ENCODE data around the gene DTNB. TPM values are rescaled to one million over a fixed set of nuclear protein-coding genes. Genes with fewer than 3 reads are reported as not detected.

Gene DTNB
- 15.6 TPM for total RNA-seq
- long read RNA-seq, transcript DTNB-201 (20 exons, 2,464 nt): major isoform, 5 of 51 reads
- long read RNA-seq, partial matches to known transcripts: 9 of 51 reads
- long read RNA-seq, other reads (novel, unspliced or antisense): 37 of 51 reads

DNA sequence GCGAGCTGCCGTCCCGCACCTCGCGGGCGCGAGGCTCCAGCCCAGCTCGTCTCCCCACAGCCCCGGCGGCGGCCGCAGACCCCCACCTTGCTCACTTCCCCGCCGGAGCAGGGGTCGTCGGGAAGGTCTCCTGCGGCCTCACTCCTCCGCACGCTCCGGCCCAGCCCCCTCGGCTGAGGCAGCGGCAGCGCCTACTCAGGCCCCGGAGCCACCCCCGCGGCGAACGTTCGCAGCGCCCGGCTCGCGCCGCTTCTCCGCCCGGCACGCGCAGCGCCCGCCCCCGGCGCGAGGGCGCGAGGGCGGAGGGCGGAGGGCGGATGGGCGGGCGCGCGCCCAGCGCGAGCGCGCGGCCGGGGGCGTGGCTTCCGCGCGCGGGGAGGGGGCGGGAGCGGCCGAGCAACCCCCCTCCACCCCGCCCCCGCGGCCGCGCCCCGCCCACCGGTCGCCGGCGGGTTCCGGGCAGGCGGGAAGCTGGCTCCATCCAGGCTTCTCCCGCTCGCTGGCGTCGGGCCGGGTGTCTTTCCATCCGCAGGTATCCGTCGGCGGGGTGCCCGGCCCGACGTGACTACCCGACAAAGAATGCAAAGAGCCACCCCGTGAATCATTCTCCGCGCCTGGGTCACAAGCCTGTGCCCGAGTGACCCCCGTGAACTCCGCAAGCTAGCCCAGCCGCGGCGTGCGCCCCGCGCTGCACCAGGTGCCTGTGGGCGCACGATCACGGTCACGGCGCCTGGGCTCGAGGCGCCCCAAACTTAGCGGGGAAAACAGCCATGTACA lies at the start of gene DTNB:
DTNB (minus strand) TSS at position 278 of the 777 bp plus-strand sequence. CDS start 20,917 bp downstream, outside the sequence.
- peak; percentile 94 for DNase-seq (ENCODE audit: low spot score)

DNA sequence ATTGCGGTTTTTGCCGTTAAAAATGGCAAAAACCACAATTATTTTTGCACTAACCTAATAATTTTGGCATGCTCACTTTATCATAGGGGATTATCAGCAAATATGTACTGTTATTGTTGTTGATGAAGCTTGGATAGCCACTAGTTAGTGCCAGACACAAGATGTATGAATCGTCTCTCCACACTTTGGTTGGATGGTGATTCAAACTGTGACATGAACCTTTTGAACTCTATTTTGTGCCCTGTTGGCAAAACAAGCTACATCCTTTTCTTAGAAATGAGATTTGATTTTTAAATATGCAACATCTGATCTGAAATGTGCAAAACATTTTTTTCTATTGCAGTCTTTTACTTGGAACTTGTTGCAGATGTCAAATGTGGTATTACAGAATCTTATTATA lies 48.8 kb upstream of the DTNB start:
- no peak for DNase-seq (ENCODE audit: low spot score)

DNA sequence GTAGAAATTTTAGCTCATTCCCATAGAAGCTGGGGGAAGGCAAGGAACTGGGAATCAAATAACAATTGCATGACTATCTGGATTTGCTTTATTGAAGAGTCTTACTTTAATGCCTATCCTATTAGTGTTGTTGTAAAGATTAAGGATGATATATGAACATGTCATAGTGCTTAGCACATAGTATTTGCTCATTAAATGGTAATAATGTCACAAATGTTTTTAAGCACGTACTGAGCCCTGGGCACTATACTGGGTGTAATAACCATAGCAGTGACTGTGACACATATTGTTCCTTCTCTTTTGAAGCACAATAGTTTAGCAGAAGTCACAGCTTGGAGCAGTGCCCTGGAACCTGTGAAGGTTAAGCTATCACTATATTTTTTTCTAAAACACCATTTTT lies 47.2 kb upstream of the DTNB start:
- no peak for DNase-seq (ENCODE audit: low spot score)

DNA sequence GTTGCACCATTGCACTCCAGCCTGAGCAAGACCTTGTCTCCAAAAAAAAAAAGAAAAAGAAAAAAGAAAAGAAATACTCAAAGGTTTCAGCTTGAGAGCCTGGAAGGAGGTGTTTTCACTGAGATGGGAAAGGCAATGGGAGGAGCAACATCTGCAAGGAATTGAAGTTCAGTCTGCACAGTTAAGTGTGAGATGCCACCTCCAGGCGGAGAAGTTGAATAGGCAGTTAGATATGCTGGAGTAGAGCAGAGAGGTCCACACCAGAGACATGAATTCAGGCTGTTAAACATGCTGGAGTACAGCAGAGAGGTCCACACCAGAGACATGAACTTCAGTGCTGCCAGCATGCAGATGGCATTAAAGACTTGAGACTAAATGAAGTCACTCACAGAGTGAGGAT lies 41.4 kb upstream of the DTNB start:
- no peak for DNase-seq (ENCODE audit: low spot score)

DNA sequence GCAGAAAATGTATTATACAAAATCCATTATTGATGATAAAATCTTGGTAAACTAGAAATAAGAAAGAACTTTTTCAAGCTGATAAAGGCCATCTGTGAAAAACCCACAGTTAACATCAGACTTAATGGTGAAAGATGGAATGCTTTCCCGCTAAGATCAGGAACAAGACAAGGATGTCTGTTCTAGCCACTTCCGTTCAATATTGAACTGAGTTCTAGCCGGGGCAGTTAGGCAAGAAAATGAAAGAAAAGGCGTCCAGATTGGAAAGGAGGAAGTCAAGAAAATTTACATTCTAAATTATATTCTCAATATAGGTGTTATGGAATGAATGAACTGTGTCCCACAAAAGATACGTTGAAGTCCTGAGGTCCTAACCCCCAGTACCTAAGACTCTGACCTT lies 39.1 kb upstream of the DTNB start:
- DNase-seq (ENCODE audit: low spot score): no peak

DNA sequence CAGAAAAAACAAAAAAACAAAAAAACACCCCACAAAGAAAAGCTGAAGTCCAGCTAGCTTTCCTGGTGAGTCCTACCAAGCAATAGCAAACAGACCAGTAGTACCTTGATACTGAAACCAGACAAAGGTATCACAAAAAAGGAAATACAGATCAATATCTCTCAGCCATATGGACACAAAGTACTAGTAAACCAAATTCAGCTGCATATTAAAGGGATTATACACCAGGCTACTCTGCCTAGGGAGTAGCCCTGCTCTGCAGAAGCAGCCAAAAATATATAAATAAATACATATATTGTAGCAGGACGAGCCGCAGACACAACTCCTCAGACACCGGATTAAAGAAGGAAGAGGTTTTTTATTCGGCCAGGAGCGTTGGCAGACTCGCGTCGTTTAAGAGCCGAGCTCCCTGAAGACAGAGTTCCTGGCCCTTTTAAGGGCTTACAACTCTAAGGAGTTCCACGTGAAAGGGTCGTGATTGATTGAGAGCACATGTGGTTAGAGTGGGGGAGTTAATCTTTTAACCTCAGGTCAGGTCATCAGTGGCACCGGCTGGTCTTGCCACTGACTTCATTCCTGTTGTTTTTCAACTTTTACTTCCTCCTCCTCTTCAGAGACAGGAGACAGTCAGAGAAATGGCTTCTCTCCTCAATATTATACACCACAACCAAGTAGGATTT lies 38.4 kb upstream of the DTNB start:
- no peak for DNase-seq (ENCODE audit: low spot score)

DNA sequence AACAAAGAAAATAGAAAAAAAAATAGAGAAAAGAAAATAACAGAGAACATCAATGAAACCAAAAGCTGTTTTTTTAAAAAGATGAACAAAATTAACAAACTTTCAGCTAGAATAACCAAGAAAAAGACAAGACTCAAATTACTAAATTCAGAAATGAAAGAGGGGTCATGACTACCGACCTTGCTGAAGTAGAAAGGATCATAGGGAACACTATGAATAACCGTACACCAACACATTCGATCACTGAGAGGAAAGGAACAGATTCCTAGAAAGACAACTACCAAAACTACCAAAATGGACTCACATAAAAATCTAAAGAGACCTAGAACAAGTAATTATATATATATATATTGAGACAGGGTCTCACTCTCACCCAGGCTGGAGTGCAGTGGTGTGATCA lies 37.4 kb upstream of the DTNB start:
- no peak for DNase-seq (ENCODE audit: low spot score)

DNA sequence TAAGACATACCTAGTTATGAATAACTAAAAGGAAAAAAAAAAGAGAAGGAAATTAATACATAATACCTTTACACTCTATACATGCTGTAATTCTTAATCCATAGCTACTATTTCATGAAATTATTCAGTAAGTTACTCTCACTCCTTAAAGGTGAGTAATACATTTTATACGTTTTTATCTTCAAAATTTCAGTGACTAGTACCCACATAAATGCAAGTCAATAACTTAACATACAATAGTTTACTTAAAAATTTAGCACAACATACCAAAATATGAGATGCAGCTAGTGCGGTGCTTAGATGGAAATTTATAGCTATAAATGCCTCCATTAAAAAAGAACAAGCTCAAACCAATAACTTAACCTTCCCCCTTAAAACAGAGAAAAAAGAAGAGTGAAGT lies 36.0 kb upstream of the DTNB start:
- no peak for DNase-seq (ENCODE audit: low spot score)

DNA sequence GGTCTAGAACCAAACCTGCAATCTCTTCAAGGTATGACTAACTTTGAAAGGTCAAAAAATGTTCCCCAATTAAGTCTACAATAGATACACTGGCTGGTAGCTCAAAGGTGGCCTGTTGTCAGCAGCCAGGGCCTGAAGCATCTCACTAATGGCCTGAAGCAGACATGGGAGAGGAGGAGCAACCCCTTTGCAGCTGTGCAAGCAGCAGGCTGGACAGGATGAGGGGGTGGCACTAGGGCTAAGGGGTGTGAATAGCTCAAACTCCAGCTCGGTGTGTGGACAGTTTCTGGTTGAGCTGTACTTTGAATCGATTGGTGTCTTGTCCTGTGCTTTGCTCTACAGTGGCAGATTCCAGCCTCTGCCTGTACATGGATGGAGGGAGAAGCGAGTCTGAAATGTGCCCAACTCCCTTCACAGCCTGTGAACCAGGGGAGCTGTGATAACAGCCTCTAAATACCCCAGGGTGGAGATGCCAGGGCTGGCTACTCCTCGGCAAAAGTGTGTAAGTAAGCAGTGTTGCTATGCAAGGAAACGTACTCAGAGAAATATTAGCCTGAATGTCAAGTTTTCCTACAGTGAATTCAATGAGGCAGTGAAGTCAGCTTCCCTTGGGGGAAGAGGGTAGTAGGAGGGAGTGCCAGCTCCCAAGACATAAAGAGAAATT lies 34.7 kb upstream of the DTNB start:
- DNase-seq (ENCODE audit: low spot score): peak; percentile 37

DNA sequence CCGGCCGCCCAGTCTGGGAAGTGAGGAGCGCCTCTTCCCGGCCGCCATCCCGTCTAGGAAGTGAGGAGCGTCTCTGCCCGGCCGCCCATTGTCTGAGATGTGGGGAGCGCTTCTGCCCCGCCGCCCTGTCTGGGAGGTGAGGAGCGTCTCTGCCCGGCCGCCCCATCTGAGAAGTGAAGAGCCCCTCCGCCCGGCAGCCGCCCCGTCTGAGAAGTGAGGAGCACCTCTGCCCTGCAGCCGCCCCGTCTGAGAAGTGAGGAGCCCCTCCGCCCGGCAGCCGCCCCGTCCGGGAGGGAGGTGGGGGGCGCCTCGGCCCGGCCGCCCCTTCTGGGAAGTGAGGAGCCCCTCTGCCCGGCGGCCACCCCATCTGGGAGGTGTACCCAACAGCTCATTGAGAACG lies 32.2 kb upstream of the DTNB start:
- DNase-seq (ENCODE audit: low spot score): peak; percentile 45

DNA sequence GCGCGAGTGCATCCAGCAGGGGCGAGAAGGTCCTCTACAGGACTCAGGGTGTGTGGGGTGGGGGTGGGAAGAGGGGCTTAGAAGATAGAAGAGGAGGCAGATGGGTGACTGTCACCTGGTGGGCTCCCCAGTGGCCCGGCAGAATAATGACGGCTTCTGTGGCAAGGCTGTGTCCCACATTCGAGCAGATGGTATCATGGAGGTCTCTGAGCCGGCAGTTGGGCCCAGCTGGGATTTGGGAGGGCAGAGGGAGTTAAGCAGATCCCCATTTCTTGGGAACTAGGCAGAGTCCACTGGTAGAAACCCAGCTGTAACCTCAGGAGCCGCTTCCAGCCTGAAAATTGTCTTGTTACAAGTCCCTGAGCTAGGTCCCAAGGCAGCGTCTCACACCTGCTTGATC lies 28.4 kb upstream of the DTNB start:
- no peak for DNase-seq (ENCODE audit: low spot score)

DNA sequence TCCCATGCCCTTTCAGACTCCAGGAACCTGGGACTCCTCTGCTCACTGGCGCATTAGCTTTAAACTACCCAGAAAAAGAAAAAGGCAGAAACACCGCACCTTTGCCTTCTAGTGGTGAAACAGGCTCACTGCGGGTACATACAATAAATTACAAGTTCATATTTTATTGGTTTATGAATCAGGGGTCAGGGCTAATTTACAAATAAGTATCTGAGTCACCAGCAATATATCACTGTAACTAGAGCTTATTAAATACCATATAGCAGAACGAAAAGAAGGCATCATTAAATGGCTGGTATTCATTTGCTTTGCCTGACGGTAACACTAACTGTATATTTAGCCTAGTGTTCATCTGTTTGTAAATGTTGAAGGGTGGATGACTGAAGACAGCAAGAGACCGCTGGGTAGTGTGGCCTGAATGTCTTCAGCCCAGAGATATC lies 26.9 kb upstream of the DTNB start:
- DNase-seq (ENCODE audit: low spot score): no peak

DNA sequence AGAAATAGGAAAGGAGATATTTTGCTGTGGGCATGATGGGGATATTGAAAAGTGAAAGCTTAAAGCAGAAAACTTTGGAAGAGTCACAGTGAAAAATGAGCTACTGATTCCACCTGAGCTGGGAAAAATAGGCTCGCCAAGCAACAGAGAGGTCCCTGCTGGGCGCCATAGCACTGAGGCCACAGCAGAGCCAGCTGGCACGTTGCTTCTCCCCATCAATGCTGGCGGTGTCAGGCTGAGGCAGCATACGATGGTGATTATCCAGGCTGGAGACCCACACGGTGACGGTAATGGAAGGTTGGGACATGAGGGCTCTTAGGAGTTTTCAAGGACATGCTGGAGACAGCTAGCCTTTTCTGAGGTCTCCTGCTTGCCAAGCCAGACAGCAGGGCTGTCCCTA lies 25.8 kb upstream of the DTNB start:
- no peak for DNase-seq (ENCODE audit: low spot score)

DNA sequence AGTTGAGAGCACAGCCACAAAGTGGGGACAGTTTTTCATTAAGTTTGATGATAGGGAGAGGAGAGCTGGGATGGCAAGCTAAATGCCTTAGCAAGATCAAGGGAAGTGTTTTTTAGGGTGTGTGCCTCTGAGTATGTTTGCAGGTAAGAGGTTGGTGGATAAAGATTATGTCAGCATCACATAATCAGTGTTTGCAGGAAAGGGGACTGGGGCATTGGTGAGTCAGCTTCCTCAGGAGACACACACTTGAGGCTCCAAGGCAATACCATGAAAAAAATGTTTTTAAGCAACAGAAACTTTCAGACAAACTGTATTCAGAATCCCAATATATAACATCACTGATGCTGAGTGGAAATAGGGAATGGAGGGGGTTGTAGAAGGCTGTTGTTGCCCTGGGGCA lies 25.4 kb upstream of the DTNB start:
- no peak for DNase-seq (ENCODE audit: low spot score)

DNA sequence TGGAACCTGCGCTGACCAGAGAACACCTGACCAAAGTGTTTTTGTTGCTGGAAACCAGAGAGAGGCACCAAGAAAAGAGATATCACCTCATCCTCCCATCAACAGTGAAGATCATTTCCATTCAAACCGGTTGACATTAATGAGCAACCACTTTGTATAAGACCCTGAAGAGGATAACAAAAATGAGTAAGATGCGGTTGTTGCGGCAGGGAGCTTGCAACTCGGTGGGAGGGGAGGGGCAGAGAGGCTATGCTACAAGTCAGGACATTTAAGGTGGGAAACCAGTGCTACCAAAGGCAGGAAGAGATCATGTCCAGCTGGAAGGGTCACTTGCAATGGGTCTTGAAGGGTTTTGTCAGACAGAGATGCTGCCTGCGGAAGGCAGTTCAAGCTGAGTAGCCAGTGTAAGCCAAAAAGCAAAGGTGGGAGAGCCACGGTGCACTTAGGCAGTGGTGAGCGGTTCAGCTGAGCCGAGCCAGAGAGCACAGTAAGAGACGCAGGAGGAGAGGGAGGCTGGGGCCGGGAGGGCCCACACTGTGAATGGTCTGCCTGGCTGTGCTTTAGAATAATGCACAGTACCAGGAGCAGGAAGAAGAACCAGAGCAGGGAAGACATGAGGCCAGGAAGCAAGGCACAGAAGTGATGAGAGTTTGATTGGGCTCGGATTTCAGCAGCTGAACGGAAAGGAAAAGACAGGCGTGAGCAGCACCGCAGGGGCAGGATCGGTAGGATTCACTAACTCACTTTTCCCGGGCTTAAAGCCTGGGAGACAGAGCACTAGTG lies 24.4 kb upstream of the DTNB start:
- peak; percentile 74 for DNase-seq (ENCODE audit: low spot score)

DNA sequence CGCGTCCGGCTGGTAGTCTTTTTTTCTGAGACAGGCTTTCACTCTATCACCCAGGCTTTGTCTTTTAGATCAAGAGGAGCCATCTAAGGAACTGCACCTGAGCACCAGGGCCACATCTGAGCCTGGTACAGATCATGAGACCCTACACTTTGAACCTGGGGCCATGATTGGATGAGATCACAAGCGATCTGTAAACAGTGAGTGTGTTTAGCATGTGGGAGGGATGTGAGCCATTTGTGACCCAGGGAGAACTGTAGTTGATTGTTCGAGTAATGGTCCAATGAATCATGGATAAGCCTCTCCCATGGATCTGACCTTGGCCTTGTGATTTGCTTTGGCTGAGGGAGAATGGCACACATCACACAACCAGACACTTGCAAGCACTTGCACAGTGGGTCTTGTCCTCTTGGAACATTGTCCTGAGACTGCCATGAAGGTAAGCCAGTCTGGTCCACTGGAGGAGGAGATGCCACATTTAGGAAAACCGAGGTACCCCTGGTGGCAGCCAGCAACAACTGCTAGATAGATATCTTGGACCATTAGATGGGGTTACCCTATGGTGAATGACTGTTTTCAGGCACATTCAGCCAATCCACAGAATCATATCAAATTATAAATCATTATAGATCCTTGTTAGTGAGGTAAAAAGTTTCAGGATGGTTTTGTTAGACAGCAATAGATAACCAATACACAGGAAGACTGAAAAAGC lies 19.5 kb upstream of the DTNB start:
- DNase-seq (ENCODE audit: low spot score): peak; percentile 35

DNA sequence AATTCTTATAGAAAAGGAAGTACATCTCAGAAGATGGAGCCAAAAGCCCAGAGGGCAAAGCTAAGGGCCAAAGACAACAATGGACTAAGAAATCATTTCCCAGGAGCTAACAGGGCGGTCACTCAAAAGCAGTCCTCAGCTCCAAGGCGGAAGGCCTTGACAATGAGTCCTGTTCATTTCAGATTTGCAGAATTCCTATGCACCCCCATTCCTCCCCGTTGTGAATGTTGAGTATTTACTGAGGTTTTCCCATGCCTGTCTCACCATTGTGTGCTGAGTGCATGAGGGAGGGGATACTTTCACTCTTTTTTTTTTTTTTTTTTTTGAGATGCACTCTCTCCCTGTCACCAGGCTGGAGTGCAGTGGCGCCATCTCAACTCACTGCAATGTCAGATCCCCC lies 18.8 kb upstream of the DTNB start:
- DNase-seq (ENCODE audit: low spot score): peak; percentile 11

DNA sequence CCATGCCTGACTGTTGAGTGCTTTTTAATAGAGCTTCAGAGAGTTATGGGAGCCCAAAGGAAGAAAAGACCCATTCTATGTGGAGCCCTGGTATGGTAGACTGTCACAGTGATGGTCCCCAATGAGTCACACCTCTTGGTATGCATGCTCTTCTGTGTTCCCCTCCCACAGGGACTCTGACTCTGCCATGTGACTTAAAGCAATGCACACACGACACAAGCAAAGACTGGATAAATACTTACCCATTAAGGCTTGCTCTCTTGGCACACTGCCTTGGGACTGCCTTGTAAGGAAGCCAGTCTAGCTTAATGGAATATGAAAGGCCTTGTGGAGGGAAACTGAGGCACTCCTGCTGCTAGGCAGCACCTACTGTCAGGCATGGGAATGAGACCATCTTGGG lies 16.7 kb upstream of the DTNB start:
- no peak for DNase-seq (ENCODE audit: low spot score)

DNA sequence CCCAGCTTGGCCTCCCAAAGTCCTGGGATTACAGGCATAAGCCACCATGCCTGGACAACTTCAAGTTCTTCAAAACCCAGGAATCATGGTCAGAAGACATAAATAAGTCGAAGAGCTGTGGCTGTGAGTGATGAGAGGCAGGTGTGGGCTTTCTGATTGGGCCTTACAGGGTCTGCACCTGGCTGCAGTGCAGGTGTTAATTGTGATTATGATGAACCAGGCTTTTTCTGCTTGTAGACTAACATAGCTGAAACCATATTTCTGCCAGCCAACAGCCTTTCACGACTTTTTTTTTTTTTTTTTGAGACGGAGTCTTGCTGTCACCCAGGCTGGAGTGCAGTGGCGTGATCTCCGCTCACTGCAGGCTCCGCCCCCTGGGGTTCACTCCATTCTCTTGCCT lies 14.9 kb upstream of the DTNB start:
- DNase-seq (ENCODE audit: low spot score): no peak

DNA sequence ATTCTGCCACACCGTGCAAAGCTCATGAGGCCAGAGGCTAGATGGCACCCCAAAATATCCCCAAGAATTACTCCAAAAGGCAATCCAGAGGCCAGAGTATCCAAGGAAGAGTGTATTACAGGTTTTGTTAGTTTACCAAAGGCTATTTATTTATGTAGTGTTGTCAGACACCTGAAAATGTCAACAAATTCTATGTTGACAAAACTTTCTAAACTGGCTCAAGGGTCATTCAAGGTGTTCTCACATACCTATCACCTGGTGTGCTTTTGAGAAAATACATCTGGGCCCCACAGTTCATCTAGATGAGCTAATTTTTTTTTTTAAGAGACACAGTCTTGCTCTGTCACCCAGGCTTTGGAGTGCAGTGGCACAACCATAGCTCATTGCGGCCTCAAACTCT lies 12.4 kb upstream of the DTNB start:
- no peak for DNase-seq (ENCODE audit: low spot score)

Measured in mesenteric fat pad (tissue), 1 donor.